ENCODE measurements around the gene PMEPA1. TPM values are rescaled to one million over a fixed set of nuclear protein-coding genes. Genes with fewer than 3 reads are reported as not detected.

Gene PMEPA1
- total RNA-seq, 1 donor from 2014 or later, result 26.3 TPM

DNA sequence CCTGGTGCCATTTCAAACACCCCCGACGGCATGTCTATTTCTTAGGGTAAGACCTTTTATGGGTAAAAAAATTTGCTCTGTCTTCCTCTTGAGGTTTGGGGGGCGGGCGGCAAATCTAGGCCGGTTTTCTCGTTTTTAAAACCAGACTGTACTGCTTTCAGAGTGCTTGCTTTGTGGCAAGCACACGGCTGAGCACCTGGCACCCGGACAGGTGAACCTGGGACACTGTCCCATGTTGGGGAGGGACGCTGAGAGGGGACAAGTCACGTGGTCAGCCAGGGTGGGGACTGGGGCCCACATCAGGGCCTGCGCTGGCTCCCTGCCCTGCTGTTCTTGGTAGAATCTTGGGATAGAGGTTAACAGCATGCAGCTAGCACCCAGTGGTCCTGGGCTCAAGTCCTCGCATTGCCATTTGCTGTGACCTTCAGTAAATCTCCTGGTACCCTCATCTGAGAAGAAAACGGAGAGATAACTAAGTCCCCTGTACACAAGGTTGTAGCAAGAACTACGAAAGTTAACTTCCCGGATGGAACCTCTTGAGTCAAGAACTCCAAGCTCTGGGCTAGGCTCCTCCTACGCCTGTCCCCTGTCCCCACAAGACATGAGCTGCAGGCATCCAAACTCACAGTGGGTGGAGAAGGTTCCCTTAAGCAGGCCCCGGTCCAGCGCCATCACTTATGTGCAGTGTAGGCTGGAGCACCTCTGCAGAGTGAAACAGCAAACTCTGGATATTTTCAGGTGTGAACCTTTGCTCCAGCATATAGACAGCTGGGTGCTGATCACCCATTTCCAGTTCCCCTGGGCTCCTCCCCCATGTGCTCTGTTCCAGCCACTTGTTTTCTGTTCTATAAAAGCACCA lies 41.7 kb downstream of the PMEPA1 start:
- ATAC-seq (no peak), DNase-seq (ENCODE audit: low spot score) (no peak)
- intact Hi-C loops (cut with DNase I), result no loop called here

DNA sequence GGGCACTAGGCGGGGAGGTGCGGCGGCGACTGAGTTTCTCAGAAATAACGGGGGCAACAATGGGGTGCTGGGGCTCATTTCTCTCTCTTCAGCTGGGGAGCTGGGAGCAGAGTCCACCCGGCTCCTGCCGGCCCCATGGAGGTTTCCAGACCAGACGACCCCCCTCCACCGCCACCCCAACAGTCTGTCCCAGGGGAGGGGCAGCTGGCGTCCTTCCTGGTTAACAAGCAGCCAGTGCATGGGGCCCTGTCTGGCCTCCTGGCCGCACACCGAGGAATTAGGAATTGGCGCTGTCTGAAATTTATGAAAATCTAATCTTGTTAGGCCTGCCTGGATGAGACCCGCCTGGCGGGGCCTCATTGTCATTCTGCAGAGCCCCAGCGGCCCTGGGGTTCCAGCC lies 42.4 kb downstream of the PMEPA1 start:
- DNase-seq (ENCODE audit: low spot score) (no peak), ATAC-seq (no peak)
- intact Hi-C loops (cut with DNase I), result no loop called here

DNA sequence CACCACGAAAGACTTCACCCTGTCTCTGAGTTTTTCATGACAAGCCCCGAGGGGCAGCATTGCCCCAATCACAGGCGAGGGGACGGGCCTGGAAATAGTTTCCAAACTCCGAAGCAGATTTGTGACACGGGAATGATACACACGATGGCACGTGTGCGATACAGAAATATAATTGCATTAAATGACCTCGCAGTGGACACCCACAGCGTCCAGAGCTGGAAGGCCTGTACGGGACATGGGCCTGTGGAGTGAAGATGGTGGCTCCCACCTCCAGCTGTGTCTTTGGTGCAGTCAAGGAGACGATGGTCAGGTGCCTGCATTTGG lies 43.0 kb downstream of the PMEPA1 start:
- no peak for ATAC-seq
- intact Hi-C loops (cut with DNase I), result no loop called here
- DNase-seq (ENCODE audit: low spot score), result no peak

DNA sequence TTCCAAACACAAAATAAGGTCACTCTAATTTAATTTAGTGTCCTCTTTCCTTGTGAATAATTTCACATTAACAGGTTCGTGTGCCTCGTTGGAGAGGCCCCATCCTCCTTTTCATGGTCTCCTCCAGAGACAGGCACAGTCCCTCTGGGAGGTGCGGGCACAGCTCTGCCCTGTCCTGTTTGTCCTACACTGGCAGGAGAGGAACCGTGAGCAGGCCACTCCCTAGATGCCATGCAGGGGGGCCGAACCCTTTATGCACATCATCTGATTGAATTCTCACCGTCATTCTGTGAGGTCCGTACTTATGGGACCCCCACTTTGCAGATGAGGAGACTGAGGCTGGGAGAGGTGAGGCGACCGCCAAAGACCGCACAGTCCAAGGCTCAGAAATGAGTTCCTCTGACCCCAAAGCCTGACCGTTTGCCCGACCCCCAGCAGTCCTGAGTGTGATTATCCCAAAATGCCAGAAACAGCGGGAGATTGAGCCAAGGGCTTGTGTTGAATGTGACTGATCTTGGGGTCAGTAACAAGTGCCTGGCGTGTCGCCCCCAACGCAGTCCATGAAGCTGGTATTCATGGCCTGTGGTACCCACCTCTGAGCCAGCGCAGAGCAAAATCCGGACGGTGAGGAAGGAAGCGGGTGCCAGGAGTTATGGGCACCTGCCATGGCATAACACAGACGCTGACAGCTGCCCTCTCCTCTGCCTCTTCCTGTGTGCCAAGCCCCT lies 43.5 kb downstream of the PMEPA1 start:
- intact Hi-C loops (cut with DNase I), result no loop called here
- DNase-seq (ENCODE audit: low spot score) (no peak), ATAC-seq (no peak)

DNA sequence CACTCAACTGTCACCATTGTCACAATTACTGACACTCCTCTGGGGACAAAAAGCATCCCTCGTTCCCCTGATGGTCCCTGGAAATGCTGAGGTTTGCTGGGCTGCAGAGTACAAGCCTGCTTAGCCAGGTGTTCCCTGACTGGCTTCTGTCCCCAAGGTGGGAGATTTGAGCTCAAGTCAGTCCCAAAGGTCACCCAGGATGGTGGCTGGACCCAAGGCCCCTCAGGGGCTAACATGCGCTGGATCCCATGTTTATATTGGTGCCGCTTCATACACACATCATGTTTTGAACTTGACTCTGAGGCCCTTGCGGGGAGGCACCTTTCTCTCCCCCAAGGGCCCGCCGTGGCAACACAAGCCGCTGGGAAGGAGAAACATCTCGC lies 44.2 kb downstream of the PMEPA1 start:
- ATAC-seq (no peak), DNase-seq (ENCODE audit: low spot score) (no peak)
- intact Hi-C loops (cut with DNase I), result no loop called here

- DNase-seq (ENCODE audit: low spot score) (peak; percentile 50), ATAC-seq (no peak)
- intact Hi-C loops (cut with DNase I), result no loop called here
These were observed 44.8 kb downstream of the PMEPA1 start for GRCh38 chr20:57664924-57665588.

DNA sequence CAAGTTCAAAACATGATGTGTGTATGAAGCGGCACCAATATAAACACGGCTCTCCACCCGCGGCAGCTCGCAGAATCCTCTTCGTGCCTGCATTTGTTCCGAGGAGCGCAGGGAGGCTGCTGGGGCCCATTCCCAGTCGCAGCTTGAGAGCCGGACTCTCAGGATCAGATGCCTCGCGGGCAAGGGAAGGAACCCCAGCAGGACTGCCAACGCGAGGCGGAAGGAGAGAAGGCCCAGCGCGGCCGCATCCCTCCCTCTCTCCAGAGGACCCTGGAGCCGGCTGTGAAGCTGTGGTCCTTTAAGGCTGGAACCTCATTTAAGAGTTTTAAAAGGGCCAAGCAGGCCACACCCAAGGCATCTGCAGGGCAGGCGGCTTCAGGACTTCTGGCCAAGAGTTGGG lies 45.3 kb downstream of the PMEPA1 start:
- intact Hi-C loops (cut with DNase I), result no loop called here
- ATAC-seq (no peak), DNase-seq (ENCODE audit: low spot score) (peak; percentile 45)

DNA sequence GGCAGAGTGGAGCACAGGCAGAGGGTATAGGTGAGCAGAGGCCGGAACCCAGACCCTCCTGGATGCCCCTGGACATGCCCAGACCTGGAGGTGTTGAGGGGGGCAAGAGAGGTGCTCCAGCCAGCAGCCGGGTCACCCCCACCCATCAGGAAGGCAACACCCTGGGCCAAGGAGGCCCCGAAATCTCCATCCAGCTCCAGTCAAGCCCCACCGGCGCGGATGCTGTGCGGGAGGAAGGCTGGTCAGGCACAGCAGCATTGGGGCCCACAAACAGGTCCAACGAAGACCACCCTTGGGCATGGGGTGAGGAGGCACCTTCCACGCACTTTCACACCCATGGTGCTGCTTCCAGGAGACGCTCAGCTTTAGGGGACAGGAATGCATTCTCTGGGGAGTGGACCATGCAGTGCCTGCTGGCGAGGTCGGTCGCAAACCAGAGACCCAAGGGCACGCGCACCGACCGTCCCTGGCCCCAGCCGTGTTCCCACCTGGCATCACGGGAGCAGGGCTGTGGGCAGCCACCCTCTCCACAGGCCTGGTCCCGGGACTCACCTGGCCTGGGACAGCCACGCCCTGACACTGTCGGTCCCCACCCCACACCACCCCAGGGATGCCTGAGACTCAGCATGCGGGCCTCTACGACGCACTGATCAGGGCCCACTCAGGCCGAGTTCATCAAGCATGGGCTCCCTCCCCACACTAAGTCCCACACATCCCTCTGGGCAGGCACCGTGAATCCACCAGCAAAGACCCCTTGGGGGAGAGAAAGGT lies 45.9 kb downstream of the PMEPA1 start:
- ATAC-seq (no peak), DNase-seq (ENCODE audit: low spot score) (peak; percentile 56)
- intact Hi-C loops (cut with DNase I), result no loop called here

GRCh38 chr20:57663241-57663640 lies 46.6 kb downstream of the PMEPA1 start:
- intact Hi-C loops (cut with DNase I), result no loop called here
- DNase-seq (ENCODE audit: low spot score) (peak; percentile 43), ATAC-seq (no peak)

- ATAC-seq, result peak; percentile 35
- peak; percentile 56 for DNase-seq (ENCODE audit: low spot score)
- intact Hi-C loops (cut with DNase I), result no loop called here
These were observed 47.2 kb downstream of the PMEPA1 start for GRCh38 chr20:57662456-57663240.

- ATAC-seq, result no peak
- DNase-seq (ENCODE audit: low spot score), result peak; percentile 43
- intact Hi-C loops (cut with DNase I), result no loop called here
These were observed 47.9 kb downstream of the PMEPA1 start for GRCh38 chr20:57661746-57662455.

DNA sequence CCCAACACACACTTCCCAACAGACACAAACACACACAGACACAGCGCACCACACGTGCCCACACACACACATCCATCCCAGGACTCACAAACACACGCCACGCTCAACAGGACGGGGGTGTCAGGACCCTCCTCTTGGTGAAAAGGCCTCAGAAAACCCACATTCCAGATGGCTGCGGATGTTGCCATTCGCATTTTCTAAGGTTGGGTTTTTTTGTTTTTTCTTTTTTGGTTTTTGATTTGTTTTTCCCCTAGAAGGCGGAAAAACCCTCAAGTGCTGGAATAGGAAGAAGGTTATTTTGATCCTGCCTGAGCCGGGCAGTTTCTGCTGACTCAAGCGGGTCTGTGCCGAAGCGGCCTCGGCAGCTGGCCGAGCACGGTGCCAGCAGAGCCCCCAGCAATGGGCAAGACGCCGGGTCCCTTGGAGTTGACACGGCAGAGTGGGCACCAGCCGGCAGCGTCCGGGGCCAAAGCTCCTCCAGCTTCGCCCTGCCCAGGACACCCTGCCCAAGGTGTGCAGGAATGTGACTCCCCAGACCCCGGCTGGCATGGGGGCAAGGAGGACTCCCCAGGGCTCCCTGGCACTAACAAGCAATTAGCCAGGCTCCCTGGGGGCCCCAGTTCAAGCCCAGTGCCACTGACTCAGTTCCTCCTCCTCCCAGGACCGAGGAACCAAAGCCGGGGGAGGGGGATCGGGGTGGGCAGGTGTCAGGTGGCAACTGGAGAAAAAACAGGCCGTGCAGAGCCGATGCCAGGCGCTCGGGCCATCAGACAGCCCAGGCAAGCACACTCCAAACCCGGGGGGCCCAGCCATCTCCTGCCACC lies 48.7 kb downstream of the PMEPA1 start:
- intact Hi-C loops (cut with DNase I), result no loop called here
- ATAC-seq (no peak), DNase-seq (ENCODE audit: low spot score) (peak; percentile 60)

DNA sequence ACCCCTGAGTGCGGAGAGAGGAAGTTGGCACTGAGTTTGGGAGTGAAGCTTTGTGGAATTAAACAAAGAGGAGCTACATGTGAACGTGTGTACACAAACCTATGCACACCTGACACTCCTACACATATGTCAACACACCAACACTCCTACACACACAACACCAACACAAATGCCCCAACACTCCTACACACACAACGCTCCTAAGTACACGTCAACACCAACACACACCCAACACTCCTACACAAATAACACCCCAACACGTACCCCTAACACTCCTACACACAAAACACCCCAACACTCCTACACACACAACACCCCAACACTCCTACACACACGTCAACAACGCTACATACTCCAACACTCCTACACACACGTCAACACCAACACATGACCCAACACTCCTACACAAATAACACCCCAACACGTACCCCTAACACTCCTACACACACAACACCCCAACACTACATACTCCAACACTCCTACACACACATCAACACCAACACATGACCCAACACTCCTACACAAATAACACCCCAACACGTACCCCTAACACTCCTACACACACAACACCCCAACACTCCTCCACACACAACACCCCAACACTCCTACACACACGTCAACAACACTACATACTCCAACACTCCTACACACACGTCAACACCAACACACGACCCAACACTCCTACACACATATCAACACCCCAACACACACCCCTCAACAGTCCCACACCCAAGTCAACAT lies 49.5 kb downstream of the PMEPA1 start:
- peak; percentile 40 for DNase-seq (ENCODE audit: low spot score)
- ATAC-seq, result no peak
- intact Hi-C loops (cut with DNase I), result no loop called here

GRCh38 chr20:57659517-57660180 lies 50.2 kb downstream of the PMEPA1 start:
- ATAC-seq (no peak), DNase-seq (ENCODE audit: low spot score) (peak; percentile 42)
- intact Hi-C loops (cut with DNase I), result loop anchor here (5.0 to 10.0 kb wide), 2 partner anchors 425 to 548 kb away; no protein-coding TSS in a partner anchor

- ATAC-seq (no peak), DNase-seq (ENCODE audit: low spot score) (peak; percentile 43)
- intact Hi-C loops (cut with DNase I), result loop anchor here (5.0 to 10.0 kb wide), 2 partner anchors 426 to 548 kb away; no protein-coding TSS in a partner anchor
These were observed 50.8 kb downstream of the PMEPA1 start for GRCh38 chr20:57658833-57659516.

Measured in sciatic nerve (tissue), 2 donors.